Measurements from ENCODE around the gene MSGN1. TPM values are rescaled to one million over a fixed set of nuclear protein-coding genes. Genes with fewer than 3 reads are reported as not detected.

MSGN1 gene
- total RNA-seq, 1 donor from 2014 or later: not detected

DNA sequence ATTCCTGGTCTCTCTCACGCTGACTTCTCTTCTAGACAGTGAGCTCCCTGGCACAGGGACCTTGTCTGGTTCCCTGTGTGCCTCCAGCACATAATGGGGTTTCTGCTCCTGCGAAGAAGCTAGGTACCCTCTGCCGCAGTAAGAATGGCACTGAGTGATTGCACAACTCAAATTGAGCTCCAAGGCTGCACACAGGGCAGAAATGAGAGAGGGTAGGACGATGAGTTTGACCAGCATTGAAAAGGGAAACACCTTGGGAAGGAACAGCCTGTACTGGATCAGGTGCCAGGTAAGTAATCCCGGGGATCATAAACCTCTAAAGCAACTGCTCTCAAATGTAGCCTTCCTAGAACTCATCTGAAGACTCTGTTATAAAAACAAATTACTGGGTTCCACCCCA lies 21.0 kb upstream of the MSGN1 start:
- Histone ChIP-seq H3K27ac (ENCODE audit: low read depth, low read length) (no peak overlapping the region), H3K36me3 (ENCODE audit: insufficient read depth, low read length) (no peaks in the 10 kb centered on the region), H3K4me1 (ENCODE audit: insufficient read depth, low read length) (no peaks in the 10 kb centered on the region), H3K4me2 (ENCODE audit: low read length) (no peak overlapping the region), H3K27me3 (ENCODE audit: insufficient read depth, low read length) (peaks cover 2% of the 10 kb centered on the region), H3K4me3 (ENCODE audit: insufficient read depth, low read depth, low read length) (no peak overlapping the region), H4K20me1 (ENCODE audit: insufficient read depth, low read length) (no peaks in the 10 kb centered on the region), H2AFZ (ENCODE audit: low read depth, low read length) (no peak overlapping the region), H3K9me3 (ENCODE audit: insufficient read depth, low read depth, low read length) (no peaks in the 10 kb centered on the region), H3K9ac (ENCODE audit: low read length) (no peak overlapping the region), H3K79me2 (ENCODE audit: insufficient read depth, low read length) (no peaks in the 10 kb centered on the region)
- Mint-ChIP-seq H3K4me3 (ENCODE audit: unreplicated experiment) (no peak overlapping the region), H3K4me1 (ENCODE audit: low read depth, unreplicated experiment) (peaks cover 30% of the 10 kb centered on the region), H3K36me3 (ENCODE audit: low read depth, unreplicated experiment) (no peaks in the 10 kb centered on the region), H3K9me3 (ENCODE audit: unreplicated experiment) (no peaks in the 10 kb centered on the region), H3K27ac (ENCODE audit: unreplicated experiment) (no peak overlapping the region), H3K27me3 (ENCODE audit: low read depth, unreplicated experiment) (peaks cover 5% of the 10 kb centered on the region)
- TF ChIP-seq EZH2 (IDR thresholded peaks at IDR 0.05; ENCODE audit: insufficient read depth, low read length): no peak
- TF ChIP-seq, protein P1, sequence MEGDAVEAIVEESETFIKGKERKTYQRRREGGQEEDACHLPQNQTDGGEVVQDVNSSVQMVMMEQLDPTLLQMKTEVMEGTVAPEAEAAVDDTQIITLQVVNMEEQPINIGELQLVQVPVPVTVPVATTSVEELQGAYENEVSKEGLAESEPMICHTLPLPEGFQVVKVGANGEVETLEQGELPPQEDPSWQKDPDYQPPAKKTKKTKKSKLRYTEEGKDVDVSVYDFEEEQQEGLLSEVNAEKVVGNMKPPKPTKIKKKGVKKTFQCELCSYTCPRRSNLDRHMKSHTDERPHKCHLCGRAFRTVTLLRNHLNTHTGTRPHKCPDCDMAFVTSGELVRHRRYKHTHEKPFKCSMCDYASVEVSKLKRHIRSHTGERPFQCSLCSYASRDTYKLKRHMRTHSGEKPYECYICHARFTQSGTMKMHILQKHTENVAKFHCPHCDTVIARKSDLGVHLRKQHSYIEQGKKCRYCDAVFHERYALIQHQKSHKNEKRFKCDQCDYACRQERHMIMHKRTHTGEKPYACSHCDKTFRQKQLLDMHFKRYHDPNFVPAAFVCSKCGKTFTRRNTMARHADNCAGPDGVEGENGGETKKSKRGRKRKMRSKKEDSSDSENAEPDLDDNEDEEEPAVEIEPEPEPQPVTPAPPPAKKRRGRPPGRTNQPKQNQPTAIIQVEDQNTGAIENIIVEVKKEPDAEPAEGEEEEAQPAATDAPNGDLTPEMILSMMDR (IDR thresholded peaks at IDR 0.05; ENCODE audit: insufficient read depth, low read depth, low read length): no peak
- FAIRE-seq (no peak), DNase-seq (ENCODE audit: low read depth) (no peak)

DNA sequence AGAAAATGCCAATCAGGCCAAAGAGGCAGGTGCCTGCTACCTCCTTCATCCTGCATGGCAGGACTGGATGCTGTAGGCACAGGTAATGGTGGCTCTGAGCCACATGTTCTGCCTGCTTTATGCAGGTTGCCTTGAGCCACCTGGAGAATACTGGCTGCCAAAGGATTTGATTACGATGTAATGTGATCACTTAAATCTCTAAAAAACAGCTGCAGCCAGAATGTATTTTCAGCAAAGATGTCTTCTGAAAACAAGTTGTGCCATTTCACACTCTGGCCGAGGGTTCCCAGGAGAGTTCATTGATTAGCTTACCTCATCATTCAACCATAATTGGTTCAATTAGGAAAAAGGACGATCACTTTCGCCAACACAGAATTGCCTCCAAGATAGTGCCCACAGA lies 17.9 kb upstream of the MSGN1 start:
- H3K27ac ChIP-seq (ENCODE audit: low read depth, low read length): no peak overlapping the region
- H3K4me1 ChIP-seq (ENCODE audit: insufficient read depth, low read length): no peaks in the 10 kb centered on the region
- H3K9ac ChIP-seq (ENCODE audit: low read length): no peak overlapping the region
- TF ChIP-seq EZH2 (IDR thresholded peaks at IDR 0.05; ENCODE audit: insufficient read depth, low read length): no peak
- TF ChIP-seq, protein P1 (IDR thresholded peaks at IDR 0.05; ENCODE audit: insufficient read depth, low read depth, low read length): no peak
- H3K4me2 ChIP-seq (ENCODE audit: low read length): no peak overlapping the region
- DNase-seq (ENCODE audit: low read depth) (no peak), FAIRE-seq (no peak)
- peaks cover 5% of the 10 kb centered on the region for H3K27me3 Mint-ChIP-seq (ENCODE audit: low read depth, unreplicated experiment)
- peaks cover 2% of the 10 kb centered on the region for H3K27me3 ChIP-seq (ENCODE audit: insufficient read depth, low read length)
- H3K4me3 ChIP-seq (ENCODE audit: insufficient read depth, low read depth, low read length): no peak overlapping the region
- H4K20me1 ChIP-seq (ENCODE audit: insufficient read depth, low read length): no peaks in the 10 kb centered on the region
- H3K4me1 Mint-ChIP-seq (ENCODE audit: low read depth, unreplicated experiment): peaks cover 17% of the 10 kb centered on the region
- no peak overlapping the region for H3K4me3 Mint-ChIP-seq (ENCODE audit: unreplicated experiment)
- H3K9me3 ChIP-seq (ENCODE audit: insufficient read depth, low read depth, low read length): no peaks in the 10 kb centered on the region
- H3K36me3 ChIP-seq (ENCODE audit: insufficient read depth, low read length): no peaks in the 10 kb centered on the region
- no peak overlapping the region for H2AFZ ChIP-seq (ENCODE audit: low read depth, low read length)
- H3K36me3 Mint-ChIP-seq (ENCODE audit: low read depth, unreplicated experiment): no peaks in the 10 kb centered on the region
- no peak overlapping the region for H3K27ac Mint-ChIP-seq (ENCODE audit: unreplicated experiment)
- no peaks in the 10 kb centered on the region for H3K9me3 Mint-ChIP-seq (ENCODE audit: unreplicated experiment)
- H3K79me2 ChIP-seq (ENCODE audit: insufficient read depth, low read length): no peaks in the 10 kb centered on the region

DNA sequence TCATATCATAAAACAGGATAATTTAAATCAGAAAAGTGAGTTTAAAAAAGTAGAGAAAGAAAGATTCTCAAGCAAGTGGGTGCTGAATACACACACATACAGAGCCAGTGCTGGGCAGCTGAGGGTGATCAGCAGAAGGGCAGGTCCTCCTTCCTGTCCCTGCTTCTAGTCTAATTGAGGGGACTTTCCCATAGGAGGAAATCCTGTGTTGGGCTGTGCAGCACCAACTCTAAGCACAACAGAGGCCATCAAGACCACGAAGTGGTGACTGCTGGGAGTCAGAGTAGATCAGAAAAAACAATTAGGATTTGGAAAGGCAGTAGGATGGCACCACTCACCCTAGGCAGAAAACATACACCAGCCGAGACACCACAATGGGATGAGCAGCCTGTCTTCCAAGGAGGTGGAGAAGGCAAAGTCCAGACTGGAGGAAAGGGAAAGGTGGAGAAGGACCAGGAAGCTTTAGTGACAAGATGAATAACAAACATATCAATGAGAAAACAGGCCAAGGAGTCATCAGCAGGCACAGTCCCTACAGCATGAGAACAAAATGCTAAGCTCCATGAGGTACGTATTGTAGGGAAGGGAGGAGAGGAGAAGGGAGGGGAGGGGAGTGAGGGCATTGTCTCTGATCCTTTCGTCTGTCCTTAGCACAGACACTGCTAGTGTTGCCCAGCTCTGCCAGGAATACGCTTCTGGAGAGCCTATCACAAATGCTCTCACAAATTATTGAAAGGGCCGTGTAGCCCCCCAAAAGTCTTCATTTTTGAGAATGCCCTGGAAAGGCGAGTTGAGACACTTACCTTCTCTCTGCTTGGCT lies 16.7 kb upstream of the MSGN1 start:
- DNase-seq (ENCODE audit: low read depth) (no peak), FAIRE-seq (no peak)
- H3K4me1 Mint-ChIP-seq (ENCODE audit: low read depth, unreplicated experiment): peaks cover 6% of the 10 kb centered on the region
- Histone ChIP-seq H3K9ac (ENCODE audit: low read length) (no peak overlapping the region), H3K27me3 (ENCODE audit: insufficient read depth, low read length) (peaks cover 2% of the 10 kb centered on the region), H4K20me1 (ENCODE audit: insufficient read depth, low read length) (no peaks in the 10 kb centered on the region), H3K4me2 (ENCODE audit: low read length) (no peak overlapping the region), H3K36me3 (ENCODE audit: insufficient read depth, low read length) (no peaks in the 10 kb centered on the region), H2AFZ (ENCODE audit: low read depth, low read length) (no peak overlapping the region), H3K4me1 (ENCODE audit: insufficient read depth, low read length) (no peaks in the 10 kb centered on the region), H3K9me3 (ENCODE audit: insufficient read depth, low read depth, low read length) (no peaks in the 10 kb centered on the region), H3K27ac (ENCODE audit: low read depth, low read length) (no peak overlapping the region), H3K4me3 (ENCODE audit: insufficient read depth, low read depth, low read length) (no peak overlapping the region), H3K79me2 (ENCODE audit: insufficient read depth, low read length) (no peaks in the 10 kb centered on the region)
- H3K4me3 Mint-ChIP-seq (ENCODE audit: unreplicated experiment): no peak overlapping the region
- H3K36me3 Mint-ChIP-seq (ENCODE audit: low read depth, unreplicated experiment): no peaks in the 10 kb centered on the region
- H3K9me3 Mint-ChIP-seq (ENCODE audit: unreplicated experiment): no peaks in the 10 kb centered on the region
- TF ChIP-seq, protein P1 (IDR thresholded peaks at IDR 0.05; ENCODE audit: insufficient read depth, low read depth, low read length): no peak
- no peak for TF ChIP-seq EZH2 (IDR thresholded peaks at IDR 0.05; ENCODE audit: insufficient read depth, low read length)
- H3K27me3 Mint-ChIP-seq (ENCODE audit: low read depth, unreplicated experiment): peaks cover 5% of the 10 kb centered on the region
- H3K27ac Mint-ChIP-seq (ENCODE audit: unreplicated experiment): no peak overlapping the region

Measured in astrocyte (in vitro differentiated cells and primary cell).